Neural cell (in vitro differentiated cells): ENCODE data around the gene CABP4. TPM values are rescaled to one million over a fixed set of nuclear protein-coding genes. Genes with fewer than 3 reads are reported as not detected.

Experiments
- H2AFZ ChIP-seq: fragments of 200-600, 300-800 bp; sonication (generic), shearing (Covaris generic); 2 replicates; pipeline ENCODE4 v1.6.0; 2014; ENCODE audit warnings: low read depth, mild to moderate bottlenecking, antibody characterized with exemption, low read length, moderate library complexity
- H3F3A ChIP-seq: fragments of 200-600 bp; shearing (Covaris generic); 2 replicates; pipeline ENCODE4 v1.6.1; 2016; ENCODE audit warnings: mild to moderate bottlenecking, moderate library complexity, mixed read lengths, antibody characterized with exemption, low read length; ENCODE audit not compliant: insufficient read depth, poor library complexity, severe bottlenecking
- H3K27ac ChIP-seq: fragments of 200-600, 300-800 bp; sonication (generic), shearing (Covaris generic); 2 replicates; pipeline ENCODE4 v1.5.1; 2014; ENCODE audit warnings: mild to moderate bottlenecking, low read length, moderate library complexity
- H3K27me3 ChIP-seq: fragments of 300-800, 200-600 bp; sonication (generic), shearing (Covaris generic); 2 replicates; pipeline ENCODE4 v1.6.0; 2014; ENCODE audit warnings: mild to moderate bottlenecking, low read depth, low read length, moderate library complexity; ENCODE audit not compliant: insufficient read depth
- H3K36me3 ChIP-seq: fragments of 300-800, 200-600 bp; sonication (generic), shearing (Covaris generic); 2 replicates; pipeline ENCODE4 v1.5.1; 2014; ENCODE audit warnings: mild to moderate bottlenecking, antibody characterized with exemption, low read length, moderate library complexity; ENCODE audit not compliant: insufficient read depth
- H3K4me2 ChIP-seq: fragments of 300-800, 200-600 bp; sonication (generic), shearing (Covaris generic); 2 replicates; pipeline ENCODE4 v1.6.0; 2014; ENCODE audit warnings: mild to moderate bottlenecking, low read length
- H3K4me3 ChIP-seq: fragments of 300-800, 200-600 bp; sonication (generic), shearing (Covaris generic); 2 replicates; pipeline ENCODE4 v1.5.1; 2014; ENCODE audit warnings: mild to moderate bottlenecking, low read length, moderate library complexity
- H3K79me2 ChIP-seq: fragments of 200-600 bp; shearing (Covaris generic); replicated peaks from 2 replicates; pipeline ENCODE4 v1.6.0; 2014; ENCODE audit warnings: mild to moderate bottlenecking, low read length, moderate library complexity; ENCODE audit not compliant: insufficient read depth
- H3K9ac ChIP-seq: fragments of 300-800, 200-600 bp; sonication (generic), shearing (Covaris generic); 2 replicates; pipeline ENCODE4 v1.6.1; 2016; ENCODE audit warnings: mild to moderate bottlenecking, low read length, mixed read lengths
- H3K9me2 ChIP-seq: fragments of 200-600 bp; shearing (Covaris generic); 2 replicates; pipeline ENCODE4 v1.6.1; 2016; ENCODE audit warnings: mild to moderate bottlenecking, low read length, mixed read lengths; ENCODE audit not compliant: insufficient read depth
- H3K9me3 ChIP-seq: fragments of 200-600, 300-800 bp; sonication (generic), shearing (Covaris generic); 2 replicates; pipeline ENCODE4 v1.6.1; 2016; ENCODE audit warnings: mild to moderate bottlenecking, mixed run types, low read length, moderate library complexity, mixed read lengths
- H4K20me1 ChIP-seq: fragments of 200-600 bp; shearing (Covaris generic); 2 replicates; pipeline ENCODE4 v1.6.1; 2016; ENCODE audit warnings: mild to moderate bottlenecking, mixed run types; ENCODE audit not compliant: insufficient read depth
- EP300 ChIP-seq: fragments of 450-650 bp; conservative IDR thresholded peaks from 2 replicates; pipeline ENCODE4 v1.6.1; 2014; ENCODE audit warnings: antibody characterized with exemption, mild to moderate bottlenecking, moderate library complexity; ENCODE audit not compliant: poor library complexity, severe bottlenecking
- EZH2 ChIP-seq: fragments of 200-600, 300-800 bp; shearing (Covaris generic), sonication (generic); IDR thresholded peaks from 2 replicates; pipeline ENCODE4 v1.6.1; 2014; ENCODE audit warnings: antibody characterized with exemption, low read length, borderline replicate concordance, mild to moderate bottlenecking; ENCODE audit not compliant: insufficient read depth, poor library complexity, severe bottlenecking
- MXI1 ChIP-seq: fragments of 450-650 bp; conservative IDR thresholded peaks from 2 replicates; pipeline ENCODE4 v1.6.1; 2014; ENCODE audit warnings: antibody characterized with exemption, mild to moderate bottlenecking; ENCODE audit not compliant: poor library complexity, severe bottlenecking
- POLR2AphosphoS5 ChIP-seq: IDR thresholded peaks from 2 replicates; pipeline ENCODE4 v1.6.1; 2012
- RAD21 ChIP-seq: fragments of 450-650 bp; conservative IDR thresholded peaks from 2 replicates; pipeline ENCODE4 v1.6.1; 2014; ENCODE audit warnings: antibody characterized with exemption, mild to moderate bottlenecking, moderate library complexity
- REST ChIP-seq: IDR thresholded peaks from 2 replicates; pipeline ENCODE4 v1.6.1; 2012; ENCODE audit warnings: borderline replicate concordance
- SMC3 ChIP-seq: fragments of 450-650 bp; conservative IDR thresholded peaks from 2 replicates; pipeline ENCODE4 v1.6.1; 2014; ENCODE audit warnings: antibody characterized with exemption, mild to moderate bottlenecking, moderate library complexity; ENCODE audit not compliant: poor library complexity
- TAF1 ChIP-seq: IDR thresholded peaks from 2 replicates; pipeline ENCODE4 v1.6.1; 2012; ENCODE audit warnings: low read depth
- polyA plus RNA-seq: library from polyadenylated mRNA; depleted of rRNA; stranded (reverse); fragments of >200 nt; gene quantifications from 2 replicates; pipeline ENCODE4 v1.2.3, GENCODE V29; 2014
- TF ChIP-seq, protein P1 (sequence below): fragments of 450-650 bp; IDR thresholded peaks from 2 replicates; pipeline ENCODE4 v1.5.1; 2014; ENCODE audit warnings: antibody characterized with exemption, mild to moderate bottlenecking, moderate library complexity; ENCODE audit not compliant: poor library complexity, severe bottlenecking

The CABP4 gene
- polyA plus RNA-seq, 1 donor from 2014 or later: not detected

GRCh38 chr11:67505605-67506396 is 50.6 kb downstream of the CABP4 start:
- Histone ChIP-seq H3K27me3 (no peaks in the 10 kb centered on the region), H3F3A (no peaks in the 10 kb centered on the region), H3K9ac (peak overlapping the region; percentile 87), H4K20me1 (no peaks in the 10 kb centered on the region), H3K9me2 (no peaks in the 10 kb centered on the region), H3K9me3 (no peaks in the 10 kb centered on the region), H3K27ac (peak overlapping the region; percentile 28), H3K4me3 (peak overlapping the region; percentile 41), H3K4me2 (peak overlapping the region; percentile 14), H3K79me2 (peaks cover 15% of the 10 kb centered on the region), H3K36me3 (no peaks in the 10 kb centered on the region), H2AFZ (no peak overlapping the region)
- no peak for TF ChIP-seq TAF1
- no peak for TF ChIP-seq REST
- TF ChIP-seq EZH2: no peak
- TF ChIP-seq, protein P1, sequence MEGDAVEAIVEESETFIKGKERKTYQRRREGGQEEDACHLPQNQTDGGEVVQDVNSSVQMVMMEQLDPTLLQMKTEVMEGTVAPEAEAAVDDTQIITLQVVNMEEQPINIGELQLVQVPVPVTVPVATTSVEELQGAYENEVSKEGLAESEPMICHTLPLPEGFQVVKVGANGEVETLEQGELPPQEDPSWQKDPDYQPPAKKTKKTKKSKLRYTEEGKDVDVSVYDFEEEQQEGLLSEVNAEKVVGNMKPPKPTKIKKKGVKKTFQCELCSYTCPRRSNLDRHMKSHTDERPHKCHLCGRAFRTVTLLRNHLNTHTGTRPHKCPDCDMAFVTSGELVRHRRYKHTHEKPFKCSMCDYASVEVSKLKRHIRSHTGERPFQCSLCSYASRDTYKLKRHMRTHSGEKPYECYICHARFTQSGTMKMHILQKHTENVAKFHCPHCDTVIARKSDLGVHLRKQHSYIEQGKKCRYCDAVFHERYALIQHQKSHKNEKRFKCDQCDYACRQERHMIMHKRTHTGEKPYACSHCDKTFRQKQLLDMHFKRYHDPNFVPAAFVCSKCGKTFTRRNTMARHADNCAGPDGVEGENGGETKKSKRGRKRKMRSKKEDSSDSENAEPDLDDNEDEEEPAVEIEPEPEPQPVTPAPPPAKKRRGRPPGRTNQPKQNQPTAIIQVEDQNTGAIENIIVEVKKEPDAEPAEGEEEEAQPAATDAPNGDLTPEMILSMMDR: peak; percentile 90
- TF ChIP-seq MXI1: peak; percentile 46
- peak; percentile 76 for TF ChIP-seq RAD21
- no peak for TF ChIP-seq POLR2AphosphoS5
- TF ChIP-seq SMC3: peak; percentile 83
- no peak for TF ChIP-seq EP300

- Histone ChIP-seq H3K79me2 (peaks cover 15% of the 10 kb centered on the region), H3K27ac (no peak overlapping the region), H3K4me3 (peak overlapping the region; percentile 78), H3K4me2 (peak overlapping the region; percentile 65), H4K20me1 (no peaks in the 10 kb centered on the region), H3F3A (no peaks in the 10 kb centered on the region), H3K9me3 (no peaks in the 10 kb centered on the region), H3K27me3 (no peaks in the 10 kb centered on the region), H2AFZ (no peak overlapping the region), H3K9ac (no peak overlapping the region), H3K36me3 (no peaks in the 10 kb centered on the region), H3K9me2 (no peaks in the 10 kb centered on the region)
- TF ChIP-seq EP300 (no peak), SMC3 (peak; percentile 30)
Measured at GRCh38 chr11:67506426-67507051, 51.4 kb downstream of the CABP4 start.
